Measurements from ENCODE around the gene PRDX3. TPM values are rescaled to one million over a fixed set of nuclear protein-coding genes. Genes with fewer than 3 reads are reported as not detected.

PRDX3 gene
- total RNA-seq, 2 donors from 2014 or later, result 222 to 246 TPM

- Mint-ChIP-seq H3K36me3 (peaks cover 14 to 16% of the 10 kb centered on the region in 2 donors), H3K27ac (peak overlapping the region; percentile 90 to 92), H3K9me3 (no peaks in the 10 kb centered on the region)
- peak in 1 of 2 donors; percentile 62 for DNase-seq (ENCODE audit: low spot score in 2 of 2)
- peak; percentile 53 to 54 for ATAC-seq
Measured at GRCh38 chr10:119209035-119209735, 30.6 kb upstream of the PRDX3 start.

DNA sequence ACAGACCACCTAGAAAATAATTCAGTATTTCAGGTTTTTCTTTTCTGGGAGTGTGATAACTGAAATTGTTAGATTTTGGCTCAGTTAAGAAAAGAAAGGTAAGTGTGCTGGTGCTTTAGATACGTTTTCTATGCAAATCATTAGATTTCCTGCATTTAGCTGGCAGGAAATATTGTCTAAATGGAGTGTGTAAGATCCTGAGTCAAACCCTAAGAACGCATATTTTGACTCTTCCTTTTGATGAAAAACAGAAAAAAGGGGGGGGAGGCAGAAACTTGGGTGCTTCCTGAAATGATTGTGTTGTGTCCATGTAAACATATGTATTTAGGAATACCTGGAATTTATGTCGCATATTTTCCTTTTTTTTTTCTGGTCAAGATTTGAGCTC lies 29.9 kb upstream of the PRDX3 start:
- Mint-ChIP-seq H3K27ac (peak overlapping the region; percentile 90 to 92), H3K9me3 (no peaks in the 10 kb centered on the region), H3K36me3 (peaks cover 14 to 16% of the 10 kb centered on the region in 2 donors)
- DNase-seq (ENCODE audit: low spot score in 2 of 2), result no peak
- ATAC-seq, result peak; percentile 5 to 14

- peak; percentile 51 to 69 for DNase-seq (ENCODE audit: low spot score in 2 of 2)
- peak; percentile 5 to 13 for ATAC-seq
- Mint-ChIP-seq H3K27ac (peak overlapping the region; percentile 90 to 92), H3K9me3 (no peaks in the 10 kb centered on the region), H3K36me3 (peaks cover 13 to 14% of the 10 kb centered on the region in 2 donors)
Measured at GRCh38 chr10:119207713-119208552, 29.3 kb upstream of the PRDX3 start.

DNA sequence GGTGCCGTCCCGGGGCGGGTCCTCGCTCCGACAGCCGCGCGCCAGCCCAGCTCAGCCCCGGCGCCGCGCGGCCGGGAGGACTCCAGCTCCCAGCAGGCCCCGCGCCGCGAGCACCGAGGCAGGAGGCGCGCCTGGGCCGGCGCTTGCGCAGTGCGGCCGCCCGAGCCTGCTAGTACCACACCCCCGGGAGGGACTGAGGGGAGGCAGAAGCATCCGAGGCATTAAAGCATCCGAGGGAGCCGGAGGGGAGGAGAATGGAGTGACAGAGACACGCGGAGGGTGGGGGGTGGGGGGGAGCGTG lies 28.7 kb upstream of the PRDX3 start, which contains the start of gene GRK5:
GRK5 (plus strand) TSS at position 206 of the 301 bp plus-strand sequence. CDS start 347 bp downstream, outside the sequence.
- H3K9me3 Mint-ChIP-seq, result no peaks in the 10 kb centered on the region
- peak; percentile 80 to 87 for ATAC-seq
- H3K36me3 Mint-ChIP-seq, result peaks cover 7 to 8% of the 10 kb centered on the region in 2 donors
- peak; percentile 94 to 97 for DNase-seq (ENCODE audit: low spot score in 2 of 2)
- peak within 1 kb of the TSS; percentile 90 to 97 for H3K27ac Mint-ChIP-seq

DNA sequence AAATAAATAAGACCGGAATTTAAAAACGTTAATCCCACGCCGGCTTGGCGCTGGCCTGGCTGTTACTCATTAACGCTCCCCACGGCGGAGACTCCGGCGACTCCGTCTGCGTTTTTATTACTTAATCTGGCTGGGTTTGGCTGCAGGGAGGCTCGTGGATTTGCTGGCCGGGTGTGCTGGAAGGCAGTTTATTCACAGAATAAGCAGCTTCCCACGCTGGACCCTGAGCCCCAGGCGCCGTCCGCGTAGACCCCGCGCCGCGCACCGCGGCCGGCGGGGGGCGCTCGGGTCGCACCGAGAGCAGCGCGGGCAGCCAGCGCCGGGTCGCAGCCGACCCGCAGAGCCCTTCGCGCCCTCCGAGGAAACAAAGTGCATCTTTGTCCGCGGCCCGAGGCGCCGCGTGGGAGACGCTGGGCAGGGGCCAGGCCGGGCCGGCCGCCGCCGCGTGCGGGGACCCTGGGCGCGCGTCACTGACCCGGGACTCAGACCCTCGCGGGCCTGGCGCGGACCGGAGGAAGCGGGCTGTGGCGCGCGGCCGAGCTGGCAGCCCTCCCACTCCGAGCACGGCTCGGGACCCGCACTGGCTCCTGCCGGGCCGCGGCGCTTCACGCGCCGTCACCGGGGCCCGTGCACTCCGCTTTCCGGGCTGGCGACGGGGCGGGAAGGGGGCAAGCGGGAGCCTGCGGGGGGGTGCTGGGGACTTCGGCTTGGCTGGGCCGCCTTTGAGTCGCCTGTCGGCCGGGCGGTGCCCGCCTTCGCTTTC lies 28.2 kb upstream of the PRDX3 start:
- H3K27ac Mint-ChIP-seq, result peak overlapping the region; percentile 90 to 97
- peak; percentile 80 to 85 for DNase-seq (ENCODE audit: low spot score in 2 of 2)
- peaks cover 5% of the 10 kb centered on the region in 2 donors for H3K36me3 Mint-ChIP-seq
- H3K9me3 Mint-ChIP-seq, result no peaks in the 10 kb centered on the region
- peak; percentile 47 to 50 for ATAC-seq

DNA sequence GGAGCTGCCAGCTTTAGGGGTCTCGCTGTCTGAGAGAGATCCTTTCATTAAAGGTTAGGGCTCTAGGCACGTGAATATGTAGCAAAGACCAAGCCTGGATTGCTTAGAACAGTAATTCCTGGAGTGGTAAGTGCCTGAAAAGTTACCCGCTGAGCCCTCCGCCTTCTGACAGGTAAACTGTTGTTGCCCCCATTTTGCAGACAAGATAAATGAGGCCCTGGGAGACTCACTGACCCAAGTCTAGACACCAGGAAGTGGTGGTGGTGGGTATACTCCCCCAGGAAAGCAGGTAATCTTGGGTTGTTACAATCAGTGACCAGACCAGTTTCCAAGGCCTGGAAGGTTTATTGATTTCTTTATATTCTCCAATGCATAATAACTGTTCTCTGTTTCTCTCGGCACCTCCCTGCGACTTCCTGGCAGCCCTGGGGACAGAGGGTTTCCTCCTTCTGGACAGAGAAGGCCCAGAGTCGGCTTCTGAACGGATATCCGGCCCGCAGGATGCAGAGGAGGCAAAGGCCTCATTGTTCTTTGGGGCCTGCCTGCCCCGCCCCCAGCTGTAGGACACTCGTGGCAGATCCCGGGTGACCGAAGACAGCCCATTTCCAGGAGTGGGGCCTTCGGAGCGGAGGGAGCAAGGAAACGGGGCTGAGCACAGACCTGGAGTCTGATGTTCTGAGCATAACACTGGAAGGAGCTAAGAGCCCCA lies 27.4 kb upstream of the PRDX3 start:
- peak in 1 of 2 donors; percentile 47 for DNase-seq (ENCODE audit: low spot score in 2 of 2)
- Mint-ChIP-seq H3K27ac (peak overlapping the region; percentile 81 to 97), H3K9me3 (no peaks in the 10 kb centered on the region), H3K36me3 (peaks cover 5% of the 10 kb centered on the region in 2 donors)
- no peak for ATAC-seq

GRCh38 chr10:119203006-119203405 lies 24.4 kb upstream of the PRDX3 start:
- DNase-seq (ENCODE audit: low spot score in 2 of 2) (no peak), ATAC-seq (no peak)
- no peak overlapping the region for H3K27ac Mint-ChIP-seq
- H3K9me3 Mint-ChIP-seq, result no peaks in the 10 kb centered on the region
- peaks cover 5% of the 10 kb centered on the region in 2 donors for H3K36me3 Mint-ChIP-seq

DNA sequence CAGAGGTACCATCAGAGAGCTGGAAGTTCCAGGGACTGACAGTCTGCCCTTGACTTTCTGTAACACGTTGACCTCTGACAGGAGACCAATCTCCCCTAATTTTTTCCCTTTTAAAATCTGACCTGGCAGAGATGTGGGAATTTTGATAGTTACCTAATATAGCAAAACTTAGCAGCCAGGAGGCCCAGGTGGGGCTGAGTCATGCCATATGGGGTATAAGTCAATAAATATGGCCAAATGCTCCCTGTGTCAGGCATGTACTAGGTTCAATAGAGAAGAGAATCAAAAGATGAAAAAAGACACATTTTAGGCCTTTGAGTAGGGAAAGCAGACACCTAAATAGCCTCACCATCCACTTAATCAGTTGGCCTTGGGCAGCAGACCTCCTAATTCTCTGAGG lies 22.6 kb upstream of the PRDX3 start:
- no peak for ATAC-seq
- no peaks in the 10 kb centered on the region for H3K9me3 Mint-ChIP-seq
- H3K27ac Mint-ChIP-seq, result peak overlapping the region in 1 of 2 donors; percentile 61
- H3K36me3 Mint-ChIP-seq, result peaks cover 2% of the 10 kb centered on the region in 2 donors
- DNase-seq (ENCODE audit: low spot score in 2 of 2), result no peak

DNA sequence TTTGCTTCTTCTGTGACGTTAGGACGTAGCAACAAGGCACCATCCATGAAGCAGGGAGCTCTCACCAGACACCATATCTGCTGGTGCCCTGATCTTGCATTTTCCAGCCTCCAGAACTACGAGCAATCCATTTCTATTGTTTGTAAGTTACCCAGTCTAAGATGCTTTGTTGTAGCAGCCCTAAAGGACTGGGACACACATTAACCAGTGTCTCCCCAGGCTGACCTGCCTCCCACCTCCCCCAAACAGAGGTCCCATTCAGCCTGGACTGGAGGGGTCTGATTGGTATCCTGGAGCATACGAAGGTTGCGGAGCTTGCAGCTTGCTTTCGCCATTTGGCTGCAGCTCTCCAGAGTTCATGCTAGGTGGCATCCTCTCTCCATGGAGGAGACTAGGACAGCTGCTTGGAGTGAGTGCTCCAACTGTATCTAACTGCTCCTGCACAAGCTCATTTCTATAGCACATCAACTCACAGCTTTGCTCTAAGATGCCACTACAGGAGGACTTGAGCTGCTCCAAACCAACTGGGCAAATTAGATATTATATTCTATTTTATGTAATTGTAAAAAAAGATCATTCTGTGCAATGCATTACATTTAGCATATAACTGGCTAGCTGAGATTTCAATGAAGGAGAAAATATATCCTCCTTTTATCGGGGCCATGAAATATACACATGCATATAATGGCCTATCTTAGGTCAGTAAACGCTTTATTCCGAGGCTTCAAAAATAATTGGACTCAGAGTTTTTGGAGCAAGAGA lies 20.8 kb upstream of the PRDX3 start:
- Mint-ChIP-seq H3K36me3 (no peaks in the 10 kb centered on the region), H3K9me3 (no peaks in the 10 kb centered on the region), H3K27ac (peak overlapping the region in 1 of 2 donors; percentile 64)
- ATAC-seq, result peak; percentile 68 to 86
- peak in 1 of 2 donors; percentile 34 for DNase-seq (ENCODE audit: low spot score in 2 of 2)

DNA sequence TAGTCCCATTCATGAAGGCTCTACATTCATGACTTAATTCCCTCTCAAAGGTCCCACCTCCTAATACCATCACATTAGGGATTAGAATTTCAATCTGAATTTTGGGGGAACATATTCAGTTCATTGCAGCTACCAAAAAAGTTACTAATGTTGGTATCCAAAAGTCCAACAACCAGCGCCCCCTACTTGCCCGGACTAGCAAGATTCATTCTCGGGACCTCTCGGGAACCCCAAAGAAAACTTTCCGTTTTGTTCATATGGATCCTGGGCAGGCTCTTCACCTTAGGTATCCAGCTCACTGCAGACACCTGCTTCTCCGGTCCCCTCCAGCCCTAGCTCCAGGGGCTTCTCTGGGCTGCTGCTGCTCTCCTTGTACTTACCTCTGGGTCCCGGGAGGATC lies 19.8 kb upstream of the PRDX3 start:
- peak overlapping the region in 1 of 2 donors; percentile 64 for H3K27ac Mint-ChIP-seq
- ATAC-seq, result peak in 1 of 2 donors; percentile 34
- DNase-seq (ENCODE audit: low spot score in 2 of 2), result peak in 1 of 2 donors; percentile 31
- no peaks in the 10 kb centered on the region for H3K36me3 Mint-ChIP-seq
- no peaks in the 10 kb centered on the region for H3K9me3 Mint-ChIP-seq

GRCh38 chr10:119197921-119198320 lies 19.3 kb upstream of the PRDX3 start:
- Mint-ChIP-seq H3K27ac (peak overlapping the region; percentile 64 to 66), H3K9me3 (no peaks in the 10 kb centered on the region), H3K36me3 (no peaks in the 10 kb centered on the region)
- ATAC-seq (peak; percentile 59 to 80), DNase-seq (ENCODE audit: low spot score in 2 of 2) (peak in 1 of 2 donors; percentile 37)

GRCh38 chr10:119191881-119192280 lies 13.3 kb upstream of the PRDX3 start:
- Mint-ChIP-seq H3K27ac (no peak overlapping the region), H3K9me3 (no peaks in the 10 kb centered on the region), H3K36me3 (no peaks in the 10 kb centered on the region)
- ATAC-seq, result peak; percentile 51 to 57
- peak in 1 of 2 donors; percentile 21 for DNase-seq (ENCODE audit: low spot score in 2 of 2)

DNA sequence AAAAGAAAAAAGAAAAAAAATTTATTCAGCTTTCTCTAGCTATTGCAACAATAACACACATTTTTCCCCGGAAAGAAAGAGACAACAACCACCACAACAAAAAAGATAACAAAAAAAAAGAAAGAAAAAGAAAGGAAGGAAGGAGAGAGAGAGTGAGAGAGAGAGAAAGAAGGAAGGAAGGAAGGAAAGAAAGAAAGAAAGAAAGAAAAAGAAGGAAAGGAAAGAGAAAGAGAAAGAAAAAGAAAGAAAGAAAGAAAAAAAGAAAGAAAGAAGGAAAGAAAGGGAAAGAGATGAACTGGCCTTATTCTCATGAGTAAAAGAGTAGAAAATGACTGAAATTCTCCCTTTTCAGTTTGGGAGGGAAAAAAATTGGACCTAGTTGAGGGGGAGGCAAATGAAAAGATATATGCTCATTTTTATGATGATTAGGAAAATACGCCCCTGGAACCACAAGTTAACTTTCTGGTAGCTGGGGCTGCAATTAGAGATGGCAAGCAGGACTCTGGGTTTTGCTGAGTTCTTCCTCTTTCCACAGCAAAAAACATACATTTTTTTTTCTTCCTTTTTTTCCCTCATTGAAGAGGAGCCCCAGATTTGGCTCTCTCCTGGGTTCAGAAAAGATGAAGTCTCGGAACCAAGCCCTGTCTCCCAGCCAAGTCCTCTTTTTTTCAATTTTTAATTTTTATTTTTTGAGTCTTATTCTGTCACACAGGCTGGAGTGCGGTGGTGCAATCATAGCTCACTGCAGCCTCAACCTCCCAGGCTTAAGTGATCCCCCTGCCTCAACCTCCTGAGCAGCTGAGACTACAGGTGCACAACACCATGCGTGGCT lies 12.6 kb upstream of the PRDX3 start:
- ATAC-seq (no peak), DNase-seq (ENCODE audit: low spot score in 2 of 2) (no peak)
- Mint-ChIP-seq H3K9me3 (no peaks in the 10 kb centered on the region), H3K27ac (no peak overlapping the region), H3K36me3 (no peaks in the 10 kb centered on the region)

DNA sequence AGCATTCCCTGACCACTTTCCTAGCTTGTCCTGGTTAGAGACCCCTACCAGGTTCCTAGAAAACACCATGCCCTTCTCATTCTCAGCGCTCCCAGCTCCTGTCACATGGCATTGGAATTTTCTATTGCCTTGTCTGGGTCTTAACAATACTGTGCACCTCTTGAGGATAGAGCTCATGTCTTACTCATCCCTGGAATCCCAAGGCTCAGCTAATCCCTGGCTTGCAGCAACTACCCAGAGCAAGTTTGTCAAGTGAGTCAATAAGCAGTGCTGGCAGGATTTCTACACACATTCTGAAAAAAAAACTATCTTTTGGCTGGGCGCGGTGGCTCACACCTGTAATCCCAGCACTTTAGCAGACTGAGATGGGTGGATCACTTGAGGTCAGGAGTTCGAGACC lies 11.7 kb upstream of the PRDX3 start:
- H3K36me3 Mint-ChIP-seq, result no peaks in the 10 kb centered on the region
- H3K9me3 Mint-ChIP-seq, result no peaks in the 10 kb centered on the region
- H3K27ac Mint-ChIP-seq, result no peak overlapping the region
- no peak for ATAC-seq
- DNase-seq (ENCODE audit: low spot score in 2 of 2), result no peak

- H3K9me3 Mint-ChIP-seq, result no peaks in the 10 kb centered on the region
- no peak overlapping the region for H3K27ac Mint-ChIP-seq
- no peaks in the 10 kb centered on the region for H3K36me3 Mint-ChIP-seq
- DNase-seq (ENCODE audit: low spot score in 2 of 2) (no peak), ATAC-seq (peak in 1 of 2 donors; percentile 39)
Measured at GRCh38 chr10:119189811-119190282, 11.2 kb upstream of the PRDX3 start.

Data from activated naive CD4-positive, alpha-beta T cell treated with anti-CD3 and anti-CD28 coated beads, Interleukin-2, amount 50 U/mL, for 72 hours (primary cell).